MM.1S (cell line): ENCODE data around the gene FGF19.
A peak's percentile ranks its signal among the peaks of the same experiment; 100 is the strongest.

Experiments used
- DNase-seq: peaks from one replicate; pipeline ENCODE4 v3.0.0-alpha.2; 2015
- H2AFZ ChIP-seq: fragments of 300-600 bp; sonication (generic); 2 replicates; pipeline ENCODE4 v1.6.0; 2016; ENCODE audit warnings: antibody characterized with exemption, low read length
- H3F3A ChIP-seq: fragments of 300-600 bp; sonication (generic); 2 replicates; pipeline ENCODE4 v1.6.1; 2016; ENCODE audit warnings: mild to moderate bottlenecking, antibody characterized with exemption, low read length, moderate library complexity, mixed read lengths; ENCODE audit not compliant: insufficient read depth
- H3K27ac ChIP-seq: fragments of 300-600 bp; sonication (generic); 2 replicates; pipeline ENCODE4 v1.5.1; 2016; ENCODE audit warnings: mild to moderate bottlenecking, low read length
- H3K27me3 ChIP-seq: fragments of 300-600 bp; sonication (generic); replicated peaks from 2 replicates; pipeline ENCODE4 v1.6.0; 2016; ENCODE audit warnings: low read length; ENCODE audit not compliant: insufficient read depth
- H3K36me3 ChIP-seq: fragments of 300-600 bp; sonication (generic); replicated peaks from 2 replicates; pipeline ENCODE4 v1.6.1; 2016; ENCODE audit warnings: mild to moderate bottlenecking, low read length, mixed read lengths; ENCODE audit not compliant: insufficient read depth
- H3K4me1 ChIP-seq: fragments of 300-600 bp; sonication (generic); 2 replicates; pipeline ENCODE4 v1.6.1; 2016; ENCODE audit warnings: low read length, mixed read lengths
- H3K4me2 ChIP-seq: fragments of 300-600 bp; sonication (generic); 2 replicates; pipeline ENCODE4 v1.6.0; 2016; ENCODE audit warnings: low read depth, low read length
- H3K4me3 ChIP-seq: fragments of 300-600 bp; sonication (generic); 2 replicates; pipeline ENCODE4 v1.5.1; 2016; ENCODE audit warnings: low read length, mixed read lengths
- H3K79me2 ChIP-seq: fragments of 300-600 bp; sonication (generic); 2 replicates; pipeline ENCODE4 v1.6.1; 2016; ENCODE audit warnings: mixed run types, low read length, mixed read lengths
- H3K9ac ChIP-seq: fragments of 300-600 bp; sonication (generic); 2 replicates; pipeline ENCODE4 v1.6.1; 2016; ENCODE audit warnings: low read length, mixed read lengths
- H3K9me2 ChIP-seq: fragments of 300-600 bp; sonication (generic); replicated peaks from 2 replicates; pipeline ENCODE4 v1.6.1; 2016; ENCODE audit warnings: mild to moderate bottlenecking, low read length, mixed read lengths; ENCODE audit not compliant: insufficient read depth
- H3K9me3 ChIP-seq: fragments of 300-600 bp; sonication (generic); replicated peaks from 2 replicates; pipeline ENCODE4 v1.6.1; 2016; ENCODE audit warnings: mild to moderate bottlenecking, low read length, mixed read lengths; ENCODE audit not compliant: insufficient read depth
- H4K20me1 ChIP-seq: fragments of 300-600 bp; sonication (generic); 2 replicates; pipeline ENCODE4 v1.6.1; 2016; ENCODE audit warnings: mild to moderate bottlenecking, low read length, moderate library complexity, mixed read lengths; ENCODE audit not compliant: insufficient read depth
- CTCF ChIP-seq: fragments of 300-600 bp; sonication (generic); IDR thresholded peaks from 2 replicates; pipeline ENCODE4 v1.5.1; 2016; ENCODE audit warnings: antibody characterized with exemption, low read length, mixed read lengths
- EZH2 ChIP-seq: fragments of 300-600 bp; sonication (generic); optimal IDR thresholded peaks from 2 replicates; pipeline ENCODE3; 2017; ENCODE audit warnings: low read depth, mild to moderate bottlenecking, antibody characterized with exemption, low read length, mixed read lengths
- EZH2phosphoT487 ChIP-seq: fragments of 300-600 bp; sonication (generic); IDR thresholded peaks from 2 replicates; pipeline ENCODE4 v1.6.1; 2018; ENCODE audit warnings: antibody characterized with exemption, low read length

Gene FGF19

GRCh38 chr11:69683764-69684333, 20.0 kb downstream of the FGF19 start:
- Histone ChIP-seq H3K9me2 (no peaks in the 10 kb centered on the region), H3F3A (no peaks in the 10 kb centered on the region), H3K9ac (no peak overlapping the region), H3K9me3 (no peaks in the 10 kb centered on the region), H3K4me3 (no peak overlapping the region), H3K27me3 (peaks cover 40% of the 10 kb centered on the region), H3K79me2 (no peaks in the 10 kb centered on the region), H4K20me1 (no peaks in the 10 kb centered on the region), H3K27ac (no peak overlapping the region), H3K4me2 (no peak overlapping the region), H3K4me1 (0 out of 2 replicates have a peak, but pooled peaks cover 4% of the 10 kb centered on the region), H3K36me3 (no peaks in the 10 kb centered on the region), H2AFZ (no peak overlapping the region)
- DNase-seq: no peak
- no peak for TF ChIP-seq EZH2
- no peak for TF ChIP-seq EZH2phosphoT487
- TF ChIP-seq CTCF: peak; percentile 47

GRCh38 chr11:69682681-69683326, 21.0 kb downstream of the FGF19 start:
- Histone ChIP-seq H3K4me1 (0 out of 2 replicates have a peak, but pooled peaks cover 4% of the 10 kb centered on the region), H3K27me3 (peaks cover 50% of the 10 kb centered on the region), H3K9me3 (no peaks in the 10 kb centered on the region), H4K20me1 (no peaks in the 10 kb centered on the region), H3K27ac (no peak overlapping the region), H3K9ac (no peak overlapping the region), H3K4me3 (no peak overlapping the region), H2AFZ (no peak overlapping the region), H3K36me3 (no peaks in the 10 kb centered on the region), H3F3A (no peaks in the 10 kb centered on the region), H3K79me2 (no peaks in the 10 kb centered on the region), H3K9me2 (no peaks in the 10 kb centered on the region), H3K4me2 (no peak overlapping the region)
- no peak for DNase-seq
- no peak for TF ChIP-seq EZH2phosphoT487
- no peak for TF ChIP-seq EZH2
- no peak for TF ChIP-seq CTCF

GRCh38 chr11:69682221-69682620, 21.6 kb downstream of the FGF19 start:
- Histone ChIP-seq H3K27ac (no peak overlapping the region), H3K4me2 (no peak overlapping the region)
- TF ChIP-seq CTCF: no peak
- no peak for TF ChIP-seq EZH2phosphoT487
- no peak for TF ChIP-seq EZH2

More at GRCh38 chr11:69682221-69682620, 21.6 kb downstream of the FGF19 start:
- Histone ChIP-seq H2AFZ (no peak overlapping the region), H3K9me3 (no peaks in the 10 kb centered on the region), H3K79me2 (no peaks in the 10 kb centered on the region), H3K36me3 (no peaks in the 10 kb centered on the region), H3K9ac (no peak overlapping the region), H3K9me2 (no peaks in the 10 kb centered on the region), H3K4me1 (0 out of 2 replicates have a peak, but pooled peaks cover 4% of the 10 kb centered on the region), H3K4me3 (no peak overlapping the region), H3F3A (no peaks in the 10 kb centered on the region), H4K20me1 (no peaks in the 10 kb centered on the region), H3K27me3 (peaks cover 53% of the 10 kb centered on the region)
- no peak for DNase-seq
